Central memory CD8-positive, alpha-beta T cell (primary cell): ENCODE results near the gene SPRED3.
A peak's percentile ranks its signal among the peaks of the same experiment; 100 is the strongest.

ENCODE experiments used
- ATAC-seq: fragments of 150-1000 bp; cut with Tn5 transposase; replicated peaks from 2 replicates; pipeline ENCODE4 v1.10.0; 2022; ENCODE audit warnings: mild to moderate bottlenecking, moderate FRiP score, moderate number of reproducible peaks; ENCODE audit not compliant: poor library complexity, severe bottlenecking; ENCODE audit errors: extremely low read depth
- DNase-seq, 2 donors: peaks; one replicate each; pipeline ENCODE4 v3.0.0; 2021; ENCODE audit warnings: low spot score in 2 of 2
- H3K27ac Mint-ChIP-seq: one replicate; pipeline ENCODE4 v1.8.0; 2022; ENCODE audit warnings: low read depth, mild to moderate bottlenecking, moderate library complexity, mixed read lengths
- H3K27me3 Mint-ChIP-seq: one replicate; pipeline ENCODE4 v1.8.0; 2022; ENCODE audit warnings: mixed read lengths
- H3K36me3 Mint-ChIP-seq: one replicate; pipeline ENCODE4 v1.8.0; 2022; ENCODE audit warnings: mild to moderate bottlenecking, moderate library complexity, mixed read lengths; ENCODE audit not compliant: insufficient read depth
- H3K4me1 Mint-ChIP-seq: one replicate; pipeline ENCODE4 v1.8.0; 2022; ENCODE audit warnings: mixed read lengths
- H3K4me3 Mint-ChIP-seq: one replicate; pipeline ENCODE4 v1.8.0; 2022; ENCODE audit warnings: mild to moderate bottlenecking, moderate library complexity, mixed read lengths
- H3K9me3 Mint-ChIP-seq: one replicate; pipeline ENCODE4 v1.8.0; 2022; ENCODE audit warnings: mixed read lengths

SPRED3 gene

GRCh38 chr19:38375748-38376147, 12.7 kb upstream of the SPRED3 start:
- H3K36me3 Mint-ChIP-seq: peaks cover 29% of the 10 kb centered on the region
- H3K27ac Mint-ChIP-seq: peak overlapping the region; percentile 99
- ATAC-seq: no peak
- H3K4me3 Mint-ChIP-seq: peak overlapping the region; percentile 99
- DNase-seq: no peak
- H3K27me3 Mint-ChIP-seq: no peaks in the 10 kb centered on the region
- peaks cover 36% of the 10 kb centered on the region for H3K4me1 Mint-ChIP-seq
- no peaks in the 10 kb centered on the region for H3K9me3 Mint-ChIP-seq

GRCh38 chr19:38376576-38376975, 11.9 kb upstream of the SPRED3 start:
- Mint-ChIP-seq H3K4me3 (peak overlapping the region; percentile 99), H3K9me3 (no peaks in the 10 kb centered on the region), H3K27ac (no peak overlapping the region), H3K4me1 (peaks cover 36% of the 10 kb centered on the region), H3K27me3 (no peaks in the 10 kb centered on the region), H3K36me3 (peaks cover 36% of the 10 kb centered on the region)
- DNase-seq (no peak), ATAC-seq (no peak)

- Mint-ChIP-seq H3K4me3 (peak overlapping the region; percentile 99), H3K27ac (no peak overlapping the region), H3K27me3 (no peaks in the 10 kb centered on the region), H3K4me1 (peaks cover 36% of the 10 kb centered on the region), H3K36me3 (peaks cover 41% of the 10 kb centered on the region), H3K9me3 (no peaks in the 10 kb centered on the region)
- no peak for DNase-seq
- no peak for ATAC-seq
Measured at GRCh38 chr19:38377052-38377451, 11.4 kb upstream of the SPRED3 start.

GRCh38 chr19:38378866-38379265, 9.6 kb upstream of the SPRED3 start:
- Mint-ChIP-seq H3K9me3 (no peaks in the 10 kb centered on the region), H3K36me3 (peaks cover 55% of the 10 kb centered on the region), H3K27ac (no peak overlapping the region), H3K27me3 (no peaks in the 10 kb centered on the region), H3K4me1 (peaks cover 36% of the 10 kb centered on the region), H3K4me3 (no peak overlapping the region)
- no peak for ATAC-seq
- DNase-seq: no peak

GRCh38 chr19:38381138-38381537, 7.4 kb upstream of the SPRED3 start:
- Mint-ChIP-seq H3K27ac (no peak overlapping the region), H3K36me3 (peaks cover 53% of the 10 kb centered on the region), H3K27me3 (no peaks in the 10 kb centered on the region), H3K9me3 (no peaks in the 10 kb centered on the region), H3K4me3 (no peak overlapping the region), H3K4me1 (peaks cover 14% of the 10 kb centered on the region)
- DNase-seq (no peak), ATAC-seq (no peak)

GRCh38 chr19:38383184-38383583, 5.3 kb upstream of the SPRED3 start:
- no peak overlapping the region for H3K27ac Mint-ChIP-seq
- no peaks in the 10 kb centered on the region for H3K9me3 Mint-ChIP-seq
- H3K4me3 Mint-ChIP-seq: no peak overlapping the region
- H3K27me3 Mint-ChIP-seq: no peaks in the 10 kb centered on the region
- no peak for ATAC-seq
- peaks cover 50% of the 10 kb centered on the region for H3K36me3 Mint-ChIP-seq
- peaks cover 16% of the 10 kb centered on the region for H3K4me1 Mint-ChIP-seq
- DNase-seq: no peak

- ATAC-seq (no peak), DNase-seq (no peak)
- peaks cover 18% of the 10 kb centered on the region for H3K4me1 Mint-ChIP-seq
- no peaks in the 10 kb centered on the region for H3K9me3 Mint-ChIP-seq
- no peaks in the 10 kb centered on the region for H3K27me3 Mint-ChIP-seq
- H3K27ac Mint-ChIP-seq: no peak overlapping the region
- no peak overlapping the region for H3K4me3 Mint-ChIP-seq
- H3K36me3 Mint-ChIP-seq: peaks cover 47% of the 10 kb centered on the region
Measured at GRCh38 chr19:38383743-38384142, 4.8 kb upstream of the SPRED3 start.

GRCh38 chr19:38384209-38385027, 4.1 kb upstream of the SPRED3 start:
- DNase-seq: no peak
- ATAC-seq: no peak
- Mint-ChIP-seq H3K4me3 (no peak overlapping the region), H3K4me1 (peaks cover 15% of the 10 kb centered on the region), H3K27me3 (no peaks in the 10 kb centered on the region), H3K36me3 (peaks cover 40% of the 10 kb centered on the region), H3K27ac (peak overlapping the region; percentile 62), H3K9me3 (no peaks in the 10 kb centered on the region)

GRCh38 chr19:38385057-38385803, 3.3 kb upstream of the SPRED3 start:
- no peak for ATAC-seq
- Mint-ChIP-seq H3K9me3 (no peaks in the 10 kb centered on the region), H3K4me1 (peaks cover 18% of the 10 kb centered on the region), H3K27me3 (no peaks in the 10 kb centered on the region), H3K4me3 (no peak overlapping the region), H3K27ac (peak overlapping the region; percentile 62), H3K36me3 (peaks cover 38% of the 10 kb centered on the region)
- DNase-seq: no peak

- Mint-ChIP-seq H3K27me3 (no peaks in the 10 kb centered on the region), H3K9me3 (no peaks in the 10 kb centered on the region), H3K4me1 (peaks cover 18% of the 10 kb centered on the region), H3K36me3 (peaks cover 34% of the 10 kb centered on the region), H3K4me3 (no peak overlapping the region), H3K27ac (no peak overlapping the region)
- DNase-seq: no peak
- no peak for ATAC-seq
Measured at GRCh38 chr19:38385804-38386257, 2.7 kb upstream of the SPRED3 start.

GRCh38 chr19:38386300-38386970, 2.1 kb upstream of the SPRED3 start:
- no peaks in the 10 kb centered on the region for H3K27me3 Mint-ChIP-seq
- DNase-seq: no peak
- no peaks in the 10 kb centered on the region for H3K9me3 Mint-ChIP-seq
- ATAC-seq: no peak
- peaks cover 29% of the 10 kb centered on the region for H3K36me3 Mint-ChIP-seq
- peaks cover 18% of the 10 kb centered on the region for H3K4me1 Mint-ChIP-seq
- H3K27ac Mint-ChIP-seq: no peak overlapping the region
- no peak overlapping the region for H3K4me3 Mint-ChIP-seq

- Mint-ChIP-seq H3K27me3 (no peaks in the 10 kb centered on the region), H3K9me3 (no peaks in the 10 kb centered on the region), H3K27ac (no peak overlapping the region), H3K36me3 (peaks cover 23% of the 10 kb centered on the region), H3K4me3 (peak overlapping the region; percentile 79), H3K4me1 (peaks cover 18% of the 10 kb centered on the region)
- peak; percentile 6 for ATAC-seq
- no peak for DNase-seq
Measured at GRCh38 chr19:38386971-38387549, 1.4 kb upstream of the SPRED3 start.
